HCT116 (cell line): ENCODE measurements around the gene ZC3H13. TPM values are rescaled to one million over a fixed set of nuclear protein-coding genes. Genes with fewer than 3 reads are reported as not detected.

Experiments
- ATAC-seq: fragments of 200-7000 bp; cut with Tn5 transposase; 2 replicates; pipeline ENCODE4 v1.9.1; 2020; ENCODE audit warnings: mild to moderate bottlenecking, moderate library complexity
- BruUV-seq: library from RNA; stranded (reverse); fragments of 400-500 nt; replicated peaks from 2 replicates; lab custom pipeline; 2021; lab: Mats Ljungman, UMichigan
- CTCF ChIA-PET: fragments of 300-600 bp; sonication (Branson Sonifier 250); formaldehyde crosslinking; loops from one replicate; lab custom pipeline; 2021; ENCODE audit warnings: antibody characterized with exemption; lab: Charles Lee
- POLR2A ChIA-PET: fragments of 300-600, 350-600 bp; sonication (Branson Sonifier 250); formaldehyde crosslinking; loops from one replicate; lab custom pipeline; 2021; ENCODE audit warnings: antibody characterized with exemption; lab: Charles Lee
- RAD21 ChIA-PET, 2 experiments: fragments of 300-600 bp; sonication (Branson Sonifier 250); formaldehyde crosslinking; loops; one replicate each; lab custom pipeline; 2023; ENCODE audit warnings: low total read pairs in 2 of 2; ENCODE audit not compliant: uncharacterized antibody in 2 of 2, unreplicated experiment in 2 of 2, low non-redundant PET in 1 of 2; lab: Charles Lee
- DNase-seq: peaks from one replicate; pipeline ENCODE4 v3.0.0-alpha.2; 2010; ENCODE audit warnings: low read depth, low spot score
- H2AFZ ChIP-seq: fragments of 200-600 bp; shearing (Covaris generic), sonication (generic); 2 replicates; pipeline ENCODE4 v1.6.1; 2017; ENCODE audit warnings: low read depth, mixed run types, mixed read lengths, antibody characterized with exemption, low read length; ENCODE audit not compliant: poor library complexity, severe bottlenecking
- H3K27ac ChIP-seq: 2 replicates; pipeline ENCODE4 v1.5.1; 2012; ENCODE audit warnings: low read depth, low read length
- H3K27me3 ChIP-seq: fragments of 200-600 bp; sonication (generic); 2 replicates; pipeline ENCODE4 v1.6.1; 2016; ENCODE audit warnings: mixed run types, low read length, mixed read lengths; ENCODE audit not compliant: insufficient read depth
- H3K36me3 ChIP-seq, 2 experiments: fragments of 200-500 bp in 1 of 2; fragments of 200-600 bp in 1 of 2; sonication (Bioruptor generic) in 1 of 2; sonication (generic) in 1 of 2; 2 replicates each; pipeline versions ENCODE4 v1.5.1 to v1.6.1; 2014 to 2016; ENCODE audit warnings: low read length in 2 of 2, inconsistent platforms in 1 of 2, mixed read lengths in 1 of 2, mixed run types in 1 of 2; ENCODE audit not compliant: insufficient read depth in 2 of 2, control insufficient read depth in 1 of 2
- H3K4me1 ChIP-seq, 2 experiments: fragments of 200-600 bp in 1 of 2; sonication (generic) in 1 of 2; 2 replicates each; pipeline versions ENCODE4 v1.5.1 to v1.6.1; 2012 to 2017; ENCODE audit warnings: low read length in 2 of 2, inconsistent platforms in 1 of 2, mild to moderate bottlenecking in 1 of 2, mixed read lengths in 1 of 2, mixed run types in 1 of 2, moderate library complexity in 1 of 2; ENCODE audit not compliant: insufficient read depth in 2 of 2, control insufficient read depth in 1 of 2
- H3K4me2 ChIP-seq: fragments of 200-600 bp; sonication (generic); 2 replicates; pipeline ENCODE4 v1.6.1; 2017; ENCODE audit warnings: mixed run types, low read length, mixed read lengths
- H3K4me3 ChIP-seq, 2 experiments: fragments of 200-600 bp in 1 of 2; sonication (generic) in 1 of 2; replicated peaks in 1 of 2; 2 replicates each; pipeline ENCODE4 v1.5.1; 2011 to 2016; ENCODE audit warnings: low read length in 2 of 2, control low read depth in 1 of 2, low read depth in 1 of 2, mild to moderate bottlenecking in 1 of 2, mixed read lengths in 1 of 2, mixed run types in 1 of 2
- H3K79me2 ChIP-seq: fragments of 200-600 bp; sonication (generic); 2 replicates; pipeline ENCODE4 v1.6.1; 2017; ENCODE audit warnings: mild to moderate bottlenecking, mixed run types, low read length, moderate library complexity, mixed read lengths; ENCODE audit not compliant: insufficient read depth
- H3K9ac ChIP-seq: fragments of 200-600 bp; sonication (generic); 2 replicates; pipeline ENCODE4 v1.6.1; 2016; ENCODE audit warnings: low read length, mixed read lengths
- H3K9me2 ChIP-seq: fragments of 200-600 bp; sonication (generic), shearing (Covaris generic); 2 replicates; pipeline ENCODE4 v1.6.1; 2017; ENCODE audit warnings: mixed run types, mild to moderate bottlenecking, moderate library complexity; ENCODE audit not compliant: insufficient read depth
- H3K9me3 ChIP-seq, 2 experiments: fragments of 200-500 bp in 1 of 2; fragments of 200-600 bp in 1 of 2; sonication (Bioruptor generic) in 1 of 2; sonication (generic) in 1 of 2; 2 replicates each; pipeline ENCODE4 v1.6.1; 2014 to 2017; ENCODE audit warnings: low read length in 2 of 2, mixed read lengths in 2 of 2, inconsistent platforms in 1 of 2, low read depth in 1 of 2, mild to moderate bottlenecking in 1 of 2, mixed run types in 1 of 2, moderate library complexity in 1 of 2; ENCODE audit not compliant: control insufficient read depth in 1 of 2, insufficient read depth in 1 of 2
- H4K20me1 ChIP-seq: fragments of 200-600 bp; sonication (generic), shearing (Covaris generic); 2 replicates; pipeline ENCODE4 v1.6.1; 2017; ENCODE audit warnings: mixed run types, mild to moderate bottlenecking, moderate library complexity; ENCODE audit not compliant: insufficient read depth
- EGR1 ChIP-seq: IDR thresholded peaks from 2 replicates; pipeline ENCODE4 v1.6.1; 2012; ENCODE audit warnings: low read depth
- EZH2phosphoT487 ChIP-seq: fragments of 200-600 bp; IDR thresholded peaks from 2 replicates; pipeline ENCODE4 v1.6.1; 2018; ENCODE audit warnings: antibody characterized with exemption, borderline replicate concordance
- SRF ChIP-seq: IDR thresholded peaks from 2 replicates; pipeline ENCODE4 v1.6.1; 2012; ENCODE audit warnings: low read depth
- ZNF274 ChIP-seq: fragments of 200-500 bp; sonication (Bioruptor generic); IDR thresholded peaks from 2 replicates; pipeline ENCODE4 v1.6.1; 2014; ENCODE audit warnings: mild to moderate bottlenecking, low read depth, low read length, inconsistent platforms
- intact Hi-C: fragments of 100-400 bp; cut with micrococcal nuclease; formaldehyde crosslinking; loops from 2 replicates; pipeline ENCODE4 v1.10.0; 2022
- total RNA-seq: library from RNA; stranded (reverse); gene quantifications from one replicate; pipeline ENCODE4 v1.2.1, GENCODE V29; 2021; ENCODE audit not compliant: unreplicated experiment
- TF ChIP-seq, protein P1 (sequence below), 3 experiments: fragments of 200-600 bp in 1 of 3; sonication (generic) in 1 of 3; IDR thresholded peaks in 2 of 3; conservative IDR thresholded peaks in 1 of 3; 2 replicates each; pipeline ENCODE4 v1.5.1; 2012 to 2017; ENCODE audit warnings: low read depth in 2 of 3, low read length in 2 of 3, antibody characterized with exemption in 1 of 3, borderline replicate concordance in 1 of 3, control low read depth in 1 of 3, mild to moderate bottlenecking in 1 of 3, mixed read lengths in 1 of 3, mixed run types in 1 of 3, moderate library complexity in 1 of 3; ENCODE audit not compliant: insufficient read depth in 1 of 3
- TF ChIP-seq, protein P2 (sequence below): IDR thresholded peaks from 2 replicates; pipeline ENCODE4 v1.6.1; 2012; ENCODE audit warnings: low read depth

The ZC3H13 gene
- total RNA-seq, 1 experiment from 2014 or later, result 37.9 TPM

DNA sequence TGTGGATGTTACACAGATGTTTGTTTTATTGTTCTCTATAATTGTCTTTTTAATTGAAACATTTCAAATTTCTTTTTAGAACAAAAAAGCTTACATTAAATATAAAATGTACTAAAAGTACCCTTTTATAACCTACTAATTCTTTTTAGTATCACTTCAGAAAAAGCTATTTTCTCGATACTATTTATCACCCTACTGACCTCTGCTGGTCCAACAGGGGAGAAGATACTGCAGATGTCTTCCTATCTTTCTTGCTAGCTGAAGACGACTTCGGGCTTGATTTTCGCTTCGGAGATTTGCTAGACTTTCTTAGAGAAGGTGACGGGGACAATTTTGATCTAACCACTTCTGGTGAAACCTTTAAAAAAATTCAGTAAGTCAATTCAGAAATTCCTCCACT, 42.4 kb downstream of the ZC3H13 start:
- no peaks in the 10 kb centered on the region for H3K79me2 ChIP-seq
- H2AFZ ChIP-seq, result no peak overlapping the region
- H3K27me3 ChIP-seq, result no peaks in the 10 kb centered on the region
- ChIA-PET RAD21 (interaction anchor here in 1 of 2 experiments (0.8 to 1.1 kb wide), 2 partner anchors 116 to 203 kb away, joined by 3 read pairs; no protein-coding TSS in a partner anchor), POLR2A (no interaction called here), CTCF (interaction anchor here (0.8 to 3.4 kb wide), 6 partner anchors 9 to 203 kb away, joined by 3 to 21 read pairs (median 4); no protein-coding TSS in a partner anchor)
- DNase-seq, result no peak
- no peak overlapping the region for H3K27ac ChIP-seq
- H4K20me1 ChIP-seq, result no peaks in the 10 kb centered on the region; the same call in 1 of the 2 replicates
- no peaks in the 10 kb centered on the region for H3K9me2 ChIP-seq
- H3K9ac ChIP-seq, result no peak overlapping the region
- no peak overlapping the region for H3K4me2 ChIP-seq
- H3K4me3 ChIP-seq, result no peak overlapping the region
- no TSS peak for BruUV-seq
- intact Hi-C loops, result loop anchor here (2.0 kb wide), 1 partner anchor 203 kb away; no protein-coding TSS in a partner anchor
- H3K9me3 ChIP-seq, result no peaks in the 10 kb centered on the region
- H3K36me3 ChIP-seq, result peaks cover 9 to 17% of the 10 kb centered on the region in 2 experiments; a peak in 2 of 4 replicates
- TF ChIP-seq EGR1, result no peak
- no peak for TF ChIP-seq SRF
- no peak for TF ChIP-seq ZNF274
- TF ChIP-seq, protein P1, sequence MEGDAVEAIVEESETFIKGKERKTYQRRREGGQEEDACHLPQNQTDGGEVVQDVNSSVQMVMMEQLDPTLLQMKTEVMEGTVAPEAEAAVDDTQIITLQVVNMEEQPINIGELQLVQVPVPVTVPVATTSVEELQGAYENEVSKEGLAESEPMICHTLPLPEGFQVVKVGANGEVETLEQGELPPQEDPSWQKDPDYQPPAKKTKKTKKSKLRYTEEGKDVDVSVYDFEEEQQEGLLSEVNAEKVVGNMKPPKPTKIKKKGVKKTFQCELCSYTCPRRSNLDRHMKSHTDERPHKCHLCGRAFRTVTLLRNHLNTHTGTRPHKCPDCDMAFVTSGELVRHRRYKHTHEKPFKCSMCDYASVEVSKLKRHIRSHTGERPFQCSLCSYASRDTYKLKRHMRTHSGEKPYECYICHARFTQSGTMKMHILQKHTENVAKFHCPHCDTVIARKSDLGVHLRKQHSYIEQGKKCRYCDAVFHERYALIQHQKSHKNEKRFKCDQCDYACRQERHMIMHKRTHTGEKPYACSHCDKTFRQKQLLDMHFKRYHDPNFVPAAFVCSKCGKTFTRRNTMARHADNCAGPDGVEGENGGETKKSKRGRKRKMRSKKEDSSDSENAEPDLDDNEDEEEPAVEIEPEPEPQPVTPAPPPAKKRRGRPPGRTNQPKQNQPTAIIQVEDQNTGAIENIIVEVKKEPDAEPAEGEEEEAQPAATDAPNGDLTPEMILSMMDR (IDR thresholded peaks at IDR 0.05 in 2 of 3, conservative IDR thresholded peaks at IDR 0.05 in 1 of 3; ENCODE audit: borderline replicate concordance in 1 of 3, insufficient read depth in 1 of 3, low read depth in 2 of 3, low read length in 2 of 3), result peak in 2 of 3 experiments; percentile 33 to 35; a peak in 4 of 6 replicates
- TF ChIP-seq, protein P2, sequence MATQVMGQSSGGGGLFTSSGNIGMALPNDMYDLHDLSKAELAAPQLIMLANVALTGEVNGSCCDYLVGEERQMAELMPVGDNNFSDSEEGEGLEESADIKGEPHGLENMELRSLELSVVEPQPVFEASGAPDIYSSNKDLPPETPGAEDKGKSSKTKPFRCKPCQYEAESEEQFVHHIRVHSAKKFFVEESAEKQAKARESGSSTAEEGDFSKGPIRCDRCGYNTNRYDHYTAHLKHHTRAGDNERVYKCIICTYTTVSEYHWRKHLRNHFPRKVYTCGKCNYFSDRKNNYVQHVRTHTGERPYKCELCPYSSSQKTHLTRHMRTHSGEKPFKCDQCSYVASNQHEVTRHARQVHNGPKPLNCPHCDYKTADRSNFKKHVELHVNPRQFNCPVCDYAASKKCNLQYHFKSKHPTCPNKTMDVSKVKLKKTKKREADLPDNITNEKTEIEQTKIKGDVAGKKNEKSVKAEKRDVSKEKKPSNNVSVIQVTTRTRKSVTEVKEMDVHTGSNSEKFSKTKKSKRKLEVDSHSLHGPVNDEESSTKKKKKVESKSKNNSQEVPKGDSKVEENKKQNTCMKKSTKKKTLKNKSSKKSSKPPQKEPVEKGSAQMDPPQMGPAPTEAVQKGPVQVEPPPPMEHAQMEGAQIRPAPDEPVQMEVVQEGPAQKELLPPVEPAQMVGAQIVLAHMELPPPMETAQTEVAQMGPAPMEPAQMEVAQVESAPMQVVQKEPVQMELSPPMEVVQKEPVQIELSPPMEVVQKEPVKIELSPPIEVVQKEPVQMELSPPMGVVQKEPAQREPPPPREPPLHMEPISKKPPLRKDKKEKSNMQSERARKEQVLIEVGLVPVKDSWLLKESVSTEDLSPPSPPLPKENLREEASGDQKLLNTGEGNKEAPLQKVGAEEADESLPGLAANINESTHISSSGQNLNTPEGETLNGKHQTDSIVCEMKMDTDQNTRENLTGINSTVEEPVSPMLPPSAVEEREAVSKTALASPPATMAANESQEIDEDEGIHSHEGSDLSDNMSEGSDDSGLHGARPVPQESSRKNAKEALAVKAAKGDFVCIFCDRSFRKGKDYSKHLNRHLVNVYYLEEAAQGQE, result no peak
- no peak for TF ChIP-seq EZH2phosphoT487
- TF ChIP-seq, all 23 proteins: peak for 1
- no peak for ATAC-seq
- no peaks in the 10 kb centered on the region for H3K4me1 ChIP-seq
